K562 (cell line): ENCODE data around the gene NDUFB3. TPM values are rescaled to one million over a fixed set of nuclear protein-coding genes. Genes with fewer than 3 reads are reported as not detected.

Source experiments
- ATAC-seq: fragments of 200-7000 bp; cut with Tn5 transposase; 3 replicates; pipeline ENCODE4 v1.9.1; 2020; ENCODE audit warnings: moderate library complexity
- BruUV-seq: library from RNA; stranded (reverse); fragments of 400-500 nt; replicated peaks from 2 replicates; lab custom pipeline; 2021; lab: Mats Ljungman, UMichigan
- CTCF ChIA-PET: fragments of 300-600 bp; formaldehyde crosslinking; extraction: SDS; loops from one replicate; lab custom pipeline; 2021; ENCODE audit warnings: low intra/inter-chr PET ratio; lab: Yijun Ruan, JAX
- POLR2A ChIA-PET: fragments of 300-600, 350-650 bp; sonication (Branson Sonifier 250); formaldehyde crosslinking; extraction: SDS; loops from one replicate; lab custom pipeline; 2021; ENCODE audit warnings: antibody characterized with exemption, inconsistent platforms; lab: Yijun Ruan, JAX
- DNase-seq, 4 experiments: peaks; one replicate each; pipeline versions ENCODE4 v3.0.0 to v3.0.0-alpha.2; 2011 to 2018; ENCODE audit warnings: low spot score in 3 of 4, mixed read lengths in 3 of 4; ENCODE audit errors: extremely low read depth in 1 of 4
- FAIRE-seq: peaks from 2 replicates; lab custom pipeline; 2011; peaks lifted over from hg19 to GRCh38; lab: Jason Lieb, UNC
- H2AFZ ChIP-seq: 2 replicates; pipeline ENCODE4 v1.6.0; 2011; ENCODE audit warnings: low read depth, low read length, control low read depth, inconsistent platforms
- H3K27ac ChIP-seq: fragments of 200-600 bp; 3 replicates; pipeline ENCODE4 v1.8.0; 2011; ENCODE audit warnings: low read depth, mild to moderate bottlenecking, control low read depth, inconsistent platforms, low read length, moderate library complexity, mixed read lengths; ENCODE audit errors: extremely low read depth
- H3K27me3 ChIP-seq, 2 experiments: fragments of 300-600 bp in 1 of 2; 2 replicates in 1 of 2; 3 replicates in 1 of 2; pipeline versions ENCODE4 v1.6.0 to v1.8.0; 2011; ENCODE audit warnings: inconsistent platforms in 2 of 2, low read length in 2 of 2, mild to moderate bottlenecking in 1 of 2, mixed read lengths in 1 of 2, moderate library complexity in 1 of 2; ENCODE audit not compliant: control insufficient read depth in 2 of 2, insufficient read depth in 2 of 2
- H3K36me3 ChIP-seq: fragments of 300-600 bp; 3 replicates; pipeline ENCODE4 v1.8.0; 2011; ENCODE audit warnings: mild to moderate bottlenecking, low read length, inconsistent platforms; ENCODE audit not compliant: control insufficient read depth, insufficient read depth
- H3K4me1 ChIP-seq, 2 experiments: fragments of 200-600 bp in 1 of 2; replicated peaks in 1 of 2; 2 replicates in 1 of 2; 3 replicates in 1 of 2; pipeline versions ENCODE4 v1.5.1 to v1.8.0; 2011; ENCODE audit warnings: inconsistent platforms in 2 of 2, low read length in 2 of 2, mild to moderate bottlenecking in 1 of 2, mixed read lengths in 1 of 2, moderate library complexity in 1 of 2; ENCODE audit not compliant: control insufficient read depth in 2 of 2, insufficient read depth in 2 of 2
- H3K4me2 ChIP-seq: 2 replicates; pipeline ENCODE4 v1.6.1; 2011; ENCODE audit warnings: low read length, control low read depth, inconsistent platforms, mixed read lengths; ENCODE audit not compliant: insufficient read depth
- H3K4me3 ChIP-seq: fragments of 200-600 bp; sonication (generic), shearing (Covaris generic); 2 replicates; pipeline ENCODE4 v1.5.1; 2016; ENCODE audit warnings: control low read depth, inconsistent platforms
- H3K79me2 ChIP-seq: fragments of 200-600 bp; 3 replicates; pipeline ENCODE4 v1.8.0; 2011; ENCODE audit warnings: low read length, inconsistent platforms; ENCODE audit not compliant: control insufficient read depth, insufficient read depth
- H3K9ac ChIP-seq, 2 experiments: 2 replicates each; pipeline versions ENCODE4 v1.6.0 to v1.6.1; 2011; ENCODE audit warnings: low read depth in 2 of 2, low read length in 2 of 2, control low read depth in 1 of 2, inconsistent platforms in 1 of 2, mild to moderate bottlenecking in 1 of 2, mixed read lengths in 1 of 2; ENCODE audit not compliant: insufficient read depth in 1 of 2
- H3K9me1 ChIP-seq: one replicate; pipeline ENCODE4 v1.6.0; 2011; ENCODE audit warnings: inconsistent platforms, mild to moderate bottlenecking, low read length, moderate library complexity; ENCODE audit not compliant: control insufficient read depth, insufficient read depth
- H3K9me3 ChIP-seq: replicated peaks from 2 replicates; pipeline ENCODE4 v1.5.1; 2011; ENCODE audit warnings: low read depth, low read length, inconsistent platforms; ENCODE audit not compliant: control insufficient read depth, insufficient read depth
- H4K20me1 ChIP-seq: replicated peaks from 2 replicates; pipeline ENCODE4 v1.6.1; 2011; ENCODE audit warnings: low read length, inconsistent platforms, mixed read lengths; ENCODE audit not compliant: control insufficient read depth, insufficient read depth
- ADNP ChIP-seq: fragments of 200-800 bp; sonication (Bioruptor generic); IDR thresholded peaks from 2 replicates; pipeline ENCODE4 v1.6.1; 2016; ENCODE audit warnings: missing genetic modification characterization, missing compliant biosample characterization
- BCL6 ChIP-seq: fragments of 250-450 bp; sonication (Bioruptor Pico); IDR thresholded peaks from 2 replicates; pipeline ENCODE4 v1.4.0; 2020
- KLF16 ChIP-seq: IDR thresholded peaks from 2 replicates; pipeline ENCODE4 v1.6.1; 2016; ENCODE audit warnings: antibody characterized with exemption
- MTA1 ChIP-seq: fragments of 450-650 bp; IDR thresholded peaks from 2 replicates; pipeline ENCODE4 v1.6.1; 2017; ENCODE audit warnings: borderline replicate concordance
- MTA3 ChIP-seq: fragments of 450-650 bp; formaldehyde crosslinking; IDR thresholded peaks from 2 replicates; pipeline ENCODE4 v1.6.1; 2017; ENCODE audit warnings: mild to moderate bottlenecking, borderline replicate concordance
- MYNN ChIP-seq, 2 experiments: sonication (generic); formaldehyde crosslinking in 1 of 2; IDR thresholded peaks; 2 replicates each; pipeline versions ENCODE4 v1.5.0 to v1.6.1; 2016 to 2020; ENCODE audit warnings: antibody characterized with exemption in 1 of 2, missing genetic modification reagents in 1 of 2
- PCBP2 ChIP-seq: fragments of 200-400 bp; formaldehyde crosslinking; IDR thresholded peaks from 2 replicates; pipeline ENCODE4 v1.6.1; 2018; ENCODE audit warnings: low read length, low read depth, mild to moderate bottlenecking, moderate library complexity; ENCODE audit not compliant: poor library complexity, severe bottlenecking
- SETDB1 ChIP-seq: IDR thresholded peaks from one replicate; pipeline ENCODE4 v1.6.1; 2012; ENCODE audit warnings: low read length, control low read depth, inconsistent platforms
- TAF15 ChIP-seq: fragments of 200-400 bp; formaldehyde crosslinking; IDR thresholded peaks from 2 replicates; pipeline ENCODE4 v1.6.1; 2017; ENCODE audit warnings: mild to moderate bottlenecking, low read depth, low read length, moderate library complexity
- TEAD1 ChIP-seq, 2 experiments: fragments of 450-650 bp in 1 of 2; sonication (generic) in 1 of 2; formaldehyde crosslinking; IDR thresholded peaks; 2 replicates each; pipeline versions ENCODE4 v1.4.0 to v1.8.0; 2020 to 2022; ENCODE audit warnings: mild to moderate bottlenecking in 2 of 2, missing genetic modification reagents in 1 of 2
- ZNF696 ChIP-seq: fragments of 250-450 bp; sonication (Bioruptor Pico); conservative IDR thresholded peaks from 2 replicates; pipeline ENCODE4 v1.4.0; 2020; ENCODE audit warnings: mild to moderate bottlenecking, moderate library complexity
- ZNF785 ChIP-seq: fragments of 250-450 bp; sonication (Bioruptor Pico); IDR thresholded peaks from 2 replicates; pipeline ENCODE4 v1.4.0; 2020; ENCODE audit warnings: mild to moderate bottlenecking
- WGBS: fragments of 100-300 bp; shearing (Covaris generic); methylation state at CpG from one replicate; pipeline ENCODE4 v1.1.6; 2016; ENCODE audit warnings: low coverage, mixed read lengths; ENCODE audit not compliant: insufficient coverage; ENCODE audit errors: missing lambda C conversion rate; 5-methylcytosine and 5-hydroxymethylcytosine counted together
- in situ Hi-C: fragments of 300-500 bp; cut with MboI; formaldehyde crosslinking; loops from 4 replicates; pipeline ENCODE4 v1.15.0; 2018; ENCODE audit warnings: inconsistent platforms, mixed read lengths
- intact Hi-C: fragments of 100-400 bp; cut with micrococcal nuclease; formaldehyde crosslinking; loops from 2 replicates; pipeline ENCODE4 v1.14.2; 2022
- polyA plus RNA-seq, 8 experiments: library from polyadenylated mRNA; depleted of rRNA in 4 of 8; stranded (reverse) in 5 of 8; unstranded in 3 of 8; fragments of >200 nt; fragmentation: Nextera tagmentation in 2 of 8; fragmentation: Illumina TruSeq in 1 of 8; extraction: Ambion mirVana in 2 of 8; extraction: Trizol in 1 of 8; gene quantifications; 2 replicates each; pipeline versions ENCODE4 v1.2.1 to v1.2.3, GENCODE V29; 2011 to 2014; ENCODE audit warnings: inconsistent platforms in 1 of 8, missing spikeins in 1 of 8
- total RNA-seq, 7 experiments: library from RNA; depleted of rRNA in 6 of 7; stranded (reverse); fragments of >200 nt in 6 of 7; fragmentation: Illumina TruSeq in 2 of 7; extraction: Trizol in 2 of 7; gene quantifications; 2 replicates each; pipeline versions ENCODE4 v1.2.1 to v1.2.3, GENCODE V29; 2011 to 2021; ENCODE audit warnings: low replicate concordance in 1 of 7
- TF ChIP-seq, protein P1 (sequence below): fragments of 450-650 bp; IDR thresholded peaks from 2 replicates; pipeline ENCODE4 v1.6.1; 2016
- TF ChIP-seq, protein P2 (sequence below), 2 experiments: fragments of 450-650 bp; IDR thresholded peaks; 2 replicates each; pipeline ENCODE4 v1.6.1; 2016
- TF ChIP-seq, protein P3 (sequence below): conservative IDR thresholded peaks from 2 replicates; pipeline ENCODE4 v1.6.1; 2011; ENCODE audit warnings: low read depth, mild to moderate bottlenecking, low read length; ENCODE audit not compliant: control insufficient read depth

Gene NDUFB3
- total and polyA plus RNA-seq, 9 of the 15 experiments (the other 6 are each of a cell fraction or from before 2014, with no cell fraction given): 126 to 786 (median 156) TPM

DNA sequence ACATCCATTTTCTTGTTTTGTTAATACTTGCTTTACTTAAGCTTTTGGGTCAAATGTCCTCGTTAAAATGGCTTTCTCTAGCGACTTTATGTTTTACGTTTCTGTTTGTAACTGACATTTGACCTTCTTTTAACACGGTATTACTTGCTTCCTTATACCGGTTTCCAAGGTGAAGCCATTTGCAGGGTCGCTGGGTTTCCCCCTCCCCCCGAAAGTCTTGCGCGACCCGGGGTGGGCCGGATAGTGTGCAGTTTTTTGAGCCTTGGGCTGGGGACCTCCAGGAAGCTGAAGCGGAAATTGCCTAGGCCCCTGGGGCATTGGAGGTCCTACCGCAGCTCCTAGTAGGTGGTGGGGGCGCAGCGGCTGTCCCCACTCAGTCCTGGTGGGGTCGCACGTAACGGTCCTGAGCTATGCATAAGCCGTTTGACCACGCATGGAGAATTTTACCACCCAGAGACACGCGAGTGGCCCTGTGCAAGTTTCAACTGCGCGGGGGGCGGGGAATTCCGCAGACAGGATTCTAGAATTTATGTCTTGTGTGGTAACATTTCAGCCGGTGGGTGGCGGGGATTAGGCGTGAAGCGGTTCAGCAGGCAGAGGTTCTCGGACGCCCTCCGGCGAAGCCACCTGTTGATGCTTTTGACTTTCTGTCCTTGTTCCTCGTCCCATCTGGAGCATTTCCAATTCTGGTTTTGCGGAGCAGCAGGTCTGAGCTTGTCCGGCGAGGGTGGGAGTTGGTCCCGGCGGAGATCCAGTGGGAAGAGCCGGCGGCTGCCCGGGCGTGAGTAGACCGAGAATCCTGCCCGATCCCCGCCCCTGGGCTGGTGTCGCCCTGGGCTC, 46.5 kb downstream of the NDUFB3 start (continued):
- TF ChIP-seq MTA3: 0 out of 2 replicates have a peak, but pooled peaks have one; percentile 18
- no peak for TF ChIP-seq BCL6 (CRISPR knock-in tag)
- TF ChIP-seq PCBP2: no peak
- peak; percentile 67 for TF ChIP-seq ADNP (tag)
- no peak for TF ChIP-seq ZNF785
- TF ChIP-seq ZNF696: no peak
- no peak for TF ChIP-seq SETDB1
- peak; percentile 11; the same call in 1 of the 2 replicates for TF ChIP-seq KLF16

DNA sequence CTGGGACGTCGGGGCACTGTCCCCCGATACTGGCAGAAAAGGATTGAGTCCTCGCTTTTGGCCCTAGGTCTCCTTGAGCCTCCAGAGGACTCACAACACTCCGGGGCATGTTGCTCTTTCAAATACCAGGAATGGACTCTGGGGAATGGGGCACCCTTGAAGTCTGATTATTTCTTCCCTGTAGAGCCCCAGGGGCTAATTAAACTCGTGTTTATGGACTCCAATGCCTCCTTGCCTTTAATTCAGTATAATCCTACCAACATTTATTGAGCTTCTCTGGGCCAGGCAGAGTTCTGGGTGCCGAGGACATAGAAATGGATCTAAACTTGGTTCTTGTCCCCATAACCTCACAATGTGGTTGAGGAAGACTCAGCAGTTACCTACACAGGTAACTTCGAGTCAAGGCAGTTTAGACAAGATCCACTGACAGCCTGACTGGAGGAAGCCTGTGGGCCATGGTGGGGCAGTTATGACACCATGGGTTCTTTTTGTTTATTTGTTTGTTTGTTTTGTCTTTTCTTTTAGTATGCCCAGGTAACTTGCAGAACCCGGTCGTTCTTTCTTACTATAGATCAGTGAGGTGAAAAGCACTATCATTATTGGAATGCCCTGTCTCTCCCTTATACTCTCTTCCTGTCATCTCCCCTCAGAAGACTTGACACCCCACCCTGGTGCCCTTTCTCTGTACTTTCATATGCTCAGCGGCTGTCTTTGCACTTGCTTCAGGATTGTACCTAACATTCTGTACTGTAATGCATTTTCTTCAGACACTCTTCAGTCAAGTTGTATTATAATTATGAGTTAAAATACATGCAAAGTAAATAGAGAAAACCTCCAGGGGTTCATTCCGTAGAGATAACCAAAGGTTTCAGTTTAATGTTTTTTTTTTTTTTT, 47.4 kb downstream of the NDUFB3 start:
- intact Hi-C loops: loop anchor here (1.0 to 5.0 kb wide), 5 partner anchors 39 to 288 kb away; partner anchors contain the start of genes HYCC2 and ORC2
- BruUV-seq: no TSS peak
- peak in 2 of 4 experiments; percentile 27 to 67 for DNase-seq
- TF ChIP-seq TEAD1 (CRISPR knock-in tag; IDR thresholded peaks at IDR 0.05): no peak
- TF ChIP-seq, protein P1, sequence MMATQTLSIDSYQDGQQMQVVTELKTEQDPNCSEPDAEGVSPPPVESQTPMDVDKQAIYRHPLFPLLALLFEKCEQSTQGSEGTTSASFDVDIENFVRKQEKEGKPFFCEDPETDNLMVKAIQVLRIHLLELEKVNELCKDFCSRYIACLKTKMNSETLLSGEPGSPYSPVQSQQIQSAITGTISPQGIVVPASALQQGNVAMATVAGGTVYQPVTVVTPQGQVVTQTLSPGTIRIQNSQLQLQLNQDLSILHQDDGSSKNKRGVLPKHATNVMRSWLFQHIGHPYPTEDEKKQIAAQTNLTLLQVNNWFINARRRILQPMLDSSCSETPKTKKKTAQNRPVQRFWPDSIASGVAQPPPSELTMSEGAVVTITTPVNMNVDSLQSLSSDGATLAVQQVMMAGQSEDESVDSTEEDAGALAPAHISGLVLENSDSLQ: peak; percentile 21; the same call in 1 of the 2 replicates
- TF ChIP-seq, protein P2, sequence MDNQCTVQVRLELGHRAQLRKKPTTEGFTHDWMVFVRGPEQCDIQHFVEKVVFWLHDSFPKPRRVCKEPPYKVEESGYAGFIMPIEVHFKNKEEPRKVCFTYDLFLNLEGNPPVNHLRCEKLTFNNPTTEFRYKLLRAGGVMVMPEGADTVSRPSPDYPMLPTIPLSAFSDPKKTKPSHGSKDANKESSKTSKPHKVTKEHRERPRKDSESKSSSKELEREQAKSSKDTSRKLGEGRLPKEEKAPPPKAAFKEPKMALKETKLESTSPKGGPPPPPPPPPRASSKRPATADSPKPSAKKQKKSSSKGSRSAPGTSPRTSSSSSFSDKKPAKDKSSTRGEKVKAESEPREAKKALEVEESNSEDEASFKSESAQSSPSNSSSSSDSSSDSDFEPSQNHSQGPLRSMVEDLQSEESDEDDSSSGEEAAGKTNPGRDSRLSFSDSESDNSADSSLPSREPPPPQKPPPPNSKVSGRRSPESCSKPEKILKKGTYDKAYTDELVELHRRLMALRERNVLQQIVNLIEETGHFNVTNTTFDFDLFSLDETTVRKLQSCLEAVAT (IDR thresholded peaks at IDR 0.05): peak; percentile 0 to 54; a peak in 1 of 4 replicates
- TF ChIP-seq, protein P3, sequence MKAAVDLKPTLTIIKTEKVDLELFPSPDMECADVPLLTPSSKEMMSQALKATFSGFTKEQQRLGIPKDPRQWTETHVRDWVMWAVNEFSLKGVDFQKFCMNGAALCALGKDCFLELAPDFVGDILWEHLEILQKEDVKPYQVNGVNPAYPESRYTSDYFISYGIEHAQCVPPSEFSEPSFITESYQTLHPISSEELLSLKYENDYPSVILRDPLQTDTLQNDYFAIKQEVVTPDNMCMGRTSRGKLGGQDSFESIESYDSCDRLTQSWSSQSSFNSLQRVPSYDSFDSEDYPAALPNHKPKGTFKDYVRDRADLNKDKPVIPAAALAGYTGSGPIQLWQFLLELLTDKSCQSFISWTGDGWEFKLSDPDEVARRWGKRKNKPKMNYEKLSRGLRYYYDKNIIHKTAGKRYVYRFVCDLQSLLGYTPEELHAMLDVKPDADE: no peak
- no peak for TF ChIP-seq TAF15
- TF ChIP-seq MYNN (IDR thresholded peaks at IDR 0.05): no peak; the same call in 1 of the 2 replicates
- no peak for TF ChIP-seq MYNN (CRISPR knock-in tag; IDR thresholded peaks at IDR 0.05)
- no peak for TF ChIP-seq MTA1

More for the DNA sequence above, 47.4 kb downstream of the NDUFB3 start:
- peak overlapping the region; percentile 93 for H3K4me2 ChIP-seq
- peaks cover 99% of the 10 kb centered on the region for H3K79me2 ChIP-seq
- peak overlapping the region; percentile 94 to 95 for H3K9ac ChIP-seq
- peak overlapping the region; percentile 98 for H3K27ac ChIP-seq
- H3K4me3 ChIP-seq: peak overlapping the region; percentile 93
- no peaks in the 10 kb centered on the region for H3K9me1 ChIP-seq
- 0 out of 2 replicates have a peak, but pooled peaks cover 2% of the 10 kb centered on the region for H4K20me1 ChIP-seq
- ChIA-PET POLR2A (interaction anchor here (0.7 to 1.0 kb wide), 2 partner anchors 54 to 215 kb away, joined by 3 read pairs; no protein-coding TSS in a partner anchor), CTCF (no interaction called here)
- no peaks in the 10 kb centered on the region for H3K9me3 ChIP-seq
- H3K27me3 ChIP-seq: no peaks in the 10 kb centered on the region
- in situ Hi-C loops: no loop called here
- H2AFZ ChIP-seq: peak overlapping the region; percentile 63; the same call in 1 of the 2 replicates
- H3K36me3 ChIP-seq: peaks cover 31% of the 10 kb centered on the region
- ATAC-seq: peak; percentile 39
- H3K4me1 ChIP-seq: peaks cover 21 to 28% of the 10 kb centered on the region in 2 experiments; a peak in 4 of 5 replicates
- peak; percentile 58 for FAIRE-seq
- WGBS: 0% methylated on average over 12 of the region's 12 CpGs
